Stimulated activated CD8-positive, alpha-beta memory T cell treated with anti-CD3 and anti-CD28 coated beads, Interleukin-4, amount 100 ng/mL, for 1 hour (primary cell): ENCODE results near the gene GMPR2.
"Not testable (repeated sequence)": the region's sequence is repeated elsewhere in the genome, so short reads cannot be mapped to it uniquely, and the experiment has no call there.

ENCODE experiments used
- DNase-seq, 2 donors: peaks; one replicate each; pipeline ENCODE4 v3.0.0-alpha.2; 2020; ENCODE audit warnings: low read depth in 2 of 2, low spot score in 1 of 2

GMPR2 gene

DNA sequence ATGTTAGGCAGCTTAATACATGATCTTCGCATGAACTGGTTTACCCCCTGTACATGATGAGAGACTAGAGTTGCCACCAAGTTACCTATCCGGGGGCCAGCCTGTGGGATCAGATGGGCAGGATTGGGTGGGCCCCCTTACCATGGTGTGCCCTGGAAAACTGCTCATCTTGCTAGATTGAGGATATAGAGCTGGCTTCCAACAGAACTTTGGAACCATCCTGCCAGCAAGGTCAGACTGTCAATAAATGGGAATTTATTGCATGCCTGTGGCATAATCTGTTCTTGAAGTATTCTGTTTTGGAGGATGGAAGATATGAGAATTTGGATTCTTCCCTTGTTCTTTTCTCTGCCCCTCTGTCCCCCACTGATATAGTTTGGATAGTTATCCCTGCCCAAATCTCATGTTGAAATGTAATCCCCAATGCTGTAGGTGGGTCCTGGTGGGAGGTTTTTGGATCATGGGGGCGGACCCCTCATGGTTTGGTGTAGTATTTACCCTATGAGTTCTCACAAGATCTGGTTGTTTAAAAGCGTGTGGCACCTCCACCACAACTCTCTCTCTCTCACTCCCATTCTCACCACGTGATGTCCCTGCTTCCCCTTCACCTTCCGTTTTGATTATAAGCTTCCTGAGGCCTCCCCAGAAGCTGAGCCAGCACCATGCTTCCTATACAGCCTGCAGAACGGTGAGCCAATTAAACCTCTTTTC lies 33.8 kb upstream of the GMPR2 start:
- DNase-seq: no peak

DNA sequence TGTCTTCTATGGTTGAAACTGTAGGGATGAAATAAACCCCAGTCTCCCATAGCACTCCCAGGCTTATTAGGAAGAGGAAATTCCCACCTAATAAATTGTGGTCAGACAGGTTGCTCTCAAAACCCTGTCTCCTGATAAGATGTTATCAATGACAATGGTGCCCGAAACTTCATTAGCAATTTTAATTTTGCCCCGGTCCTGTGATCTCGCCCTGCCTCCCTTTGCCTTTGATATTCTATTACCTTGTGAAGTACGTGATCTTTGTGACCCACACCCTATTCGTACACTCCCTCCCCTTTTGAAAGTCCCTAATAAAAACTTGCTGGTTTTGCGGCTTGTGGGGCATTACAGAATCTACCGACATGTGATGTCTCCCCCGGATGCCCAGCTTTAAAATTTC lies 30.2 kb upstream of the GMPR2 start:
- not testable (repeated sequence) for DNase-seq

DNA sequence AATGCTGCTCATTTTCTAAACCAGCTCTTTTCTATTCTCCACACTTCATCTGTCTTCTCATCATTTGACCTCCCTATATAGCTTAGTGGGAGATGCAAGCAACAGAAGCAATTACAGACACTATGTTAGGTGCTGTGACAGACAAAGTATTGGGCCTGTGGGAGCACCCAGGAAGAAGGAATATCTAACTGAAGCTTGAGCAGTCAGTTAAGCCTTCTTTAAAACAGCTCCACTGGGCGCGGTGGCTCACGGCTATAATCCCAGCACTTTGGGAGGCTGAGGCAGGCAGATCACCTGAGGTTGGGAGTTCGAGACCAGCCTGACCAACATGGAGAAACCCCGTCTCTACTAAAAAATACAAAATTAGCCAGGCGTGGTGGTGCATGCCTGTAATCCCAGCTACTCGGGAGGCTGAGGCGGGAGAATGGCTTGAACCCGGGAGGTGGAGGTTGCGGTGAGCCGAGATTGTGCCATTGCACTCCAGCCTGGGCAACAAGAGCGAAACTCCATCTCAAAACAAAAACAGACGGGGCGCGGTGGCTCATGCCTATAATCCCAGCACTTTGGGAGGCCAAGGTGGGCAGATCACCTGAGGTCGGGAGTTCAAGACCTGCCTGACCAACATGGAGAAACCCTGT lies 29.4 kb upstream of the GMPR2 start:
- DNase-seq: not testable (repeated sequence)

DNA sequence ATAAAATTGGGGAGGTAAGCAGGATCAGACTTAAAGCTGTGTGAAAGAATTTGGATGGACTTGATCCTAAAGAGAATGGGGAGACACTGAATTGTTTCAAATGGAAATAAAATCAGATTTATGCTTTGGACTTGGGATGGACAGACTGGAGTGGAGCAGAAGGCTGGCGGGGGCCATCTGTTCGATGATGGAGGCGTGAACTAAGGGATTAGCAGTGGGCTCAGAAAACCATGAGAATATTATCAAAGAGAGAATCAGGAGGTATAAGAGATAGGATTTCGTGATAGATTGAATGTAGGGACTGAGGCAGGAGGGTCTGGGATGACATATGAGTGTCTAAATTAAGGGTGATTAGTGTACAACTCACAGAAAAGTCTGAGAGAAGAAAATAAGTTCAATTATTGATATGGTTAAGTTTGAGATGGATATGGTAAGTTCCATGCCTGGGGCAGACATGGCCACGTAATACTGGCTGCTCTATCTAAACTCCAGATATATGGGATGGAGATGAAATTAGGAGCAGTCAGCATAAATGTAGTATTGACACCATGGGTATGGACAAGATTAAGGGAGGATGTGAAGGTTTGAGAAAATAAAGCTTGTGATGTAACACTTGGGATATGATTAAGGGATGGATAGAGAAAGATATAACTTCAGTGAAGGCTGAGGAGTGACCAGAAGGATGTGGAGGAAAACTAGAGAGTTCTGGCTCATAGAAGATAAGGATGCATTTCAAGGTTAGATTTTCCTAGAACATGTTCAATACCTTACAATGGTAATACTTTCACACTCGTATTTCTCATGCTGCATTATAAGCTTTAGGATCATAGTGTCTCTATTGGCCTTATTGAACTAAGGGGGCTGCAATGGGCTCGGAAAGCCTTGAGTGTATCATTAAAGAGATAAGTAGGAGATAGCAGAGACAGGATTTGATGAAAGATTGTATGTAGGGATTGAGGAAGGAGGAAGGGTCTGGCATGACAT lies 28.3 kb upstream of the GMPR2 start:
- DNase-seq: no peak

DNA sequence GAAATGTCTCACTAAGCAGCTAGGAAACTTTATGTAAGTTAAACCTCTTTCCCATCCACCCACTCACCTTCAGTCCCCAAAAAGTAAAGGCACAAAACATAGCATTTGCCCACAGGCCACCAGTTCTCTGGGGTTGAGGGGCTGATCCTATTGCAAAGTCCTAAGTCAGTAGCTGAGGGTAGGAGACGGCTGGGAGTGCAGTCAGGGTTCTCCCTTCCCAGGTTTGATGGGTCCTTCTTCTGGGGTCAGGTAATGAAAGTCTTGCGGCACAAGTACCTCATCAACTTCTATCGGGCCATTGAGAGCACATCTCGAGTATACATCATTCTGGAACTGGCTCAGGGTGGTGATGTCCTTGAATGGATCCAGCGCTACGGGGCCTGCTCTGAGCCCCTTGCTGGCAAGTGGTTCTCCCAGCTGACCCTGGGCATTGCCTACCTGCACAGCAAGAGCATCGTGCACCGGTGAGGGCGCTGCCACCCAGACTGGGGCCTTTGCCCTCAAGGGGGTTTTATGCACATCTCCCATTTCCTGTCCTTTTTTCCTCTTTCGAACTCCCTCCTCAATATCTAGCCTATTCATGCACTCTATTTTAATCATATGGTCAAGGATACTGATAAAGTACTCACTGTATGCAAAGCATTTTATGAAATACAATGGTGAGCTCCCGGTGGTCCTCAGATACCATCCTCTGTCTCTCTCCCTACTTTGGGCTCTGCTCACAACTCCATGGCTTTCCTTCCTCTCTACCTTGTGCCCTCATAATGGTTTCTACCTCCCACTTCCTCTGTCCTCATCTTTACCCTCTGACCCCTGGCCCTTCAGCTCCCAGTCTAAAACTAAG lies 26.2 kb upstream of the GMPR2 start:
- DNase-seq: no peak

DNA sequence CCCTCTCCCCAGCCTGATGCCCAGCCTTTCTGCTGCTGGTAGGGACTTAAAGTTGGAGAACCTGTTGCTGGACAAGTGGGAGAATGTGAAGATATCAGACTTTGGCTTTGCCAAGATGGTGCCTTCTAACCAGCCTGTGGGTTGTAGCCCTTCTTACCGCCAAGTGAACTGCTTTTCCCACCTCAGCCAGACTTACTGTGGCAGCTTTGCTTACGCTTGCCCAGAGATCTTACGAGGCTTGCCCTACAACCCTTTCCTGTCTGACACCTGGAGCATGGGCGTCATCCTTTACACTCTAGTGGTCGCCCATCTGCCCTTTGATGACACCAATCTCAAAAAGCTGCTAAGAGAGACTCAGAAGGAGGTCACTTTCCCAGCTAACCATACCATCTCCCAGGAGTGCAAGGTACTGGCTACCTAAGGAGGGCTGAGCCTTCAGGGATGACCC lies 25.6 kb upstream of the GMPR2 start:
- DNase-seq: no peak

DNA sequence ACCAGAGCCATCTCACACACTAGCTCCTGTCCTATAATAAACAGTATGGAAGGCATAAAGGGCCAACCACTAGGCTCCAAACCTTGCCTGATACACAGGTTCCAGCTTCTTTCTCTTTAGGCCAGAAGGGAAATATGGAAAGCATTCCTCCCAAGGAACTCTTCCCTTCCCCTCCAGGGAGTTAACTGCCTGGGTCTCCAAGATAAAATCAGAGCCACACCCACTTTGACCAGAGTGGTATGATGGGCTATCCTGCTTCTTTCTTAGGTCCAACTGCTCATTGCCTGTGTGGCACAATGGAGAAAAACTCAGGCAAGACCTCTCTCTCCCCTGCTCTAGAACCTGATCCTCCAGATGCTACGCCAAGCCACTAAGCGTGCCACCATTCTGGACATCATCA lies 25.1 kb upstream of the GMPR2 start:
- DNase-seq: no peak

DNA sequence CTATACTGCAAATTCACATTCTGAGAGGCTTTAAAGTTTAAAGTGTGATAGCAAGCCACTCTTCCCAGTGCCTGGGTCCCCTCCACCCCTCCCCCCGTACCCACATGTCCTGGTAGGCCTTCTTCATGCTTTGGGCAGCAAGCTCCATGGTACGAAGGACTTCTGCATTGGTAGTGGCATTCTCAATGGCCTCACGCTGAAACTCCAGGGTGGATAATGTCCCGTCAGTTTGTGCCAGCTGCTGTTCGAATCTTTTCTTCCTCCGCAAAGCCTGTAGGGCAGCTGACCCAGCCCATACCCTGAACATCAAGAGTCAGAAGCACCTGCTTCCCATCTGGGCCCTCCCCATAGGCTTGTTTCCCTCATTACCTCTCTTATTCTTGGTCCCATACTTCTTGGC lies 21.4 kb upstream of the GMPR2 start:
- no peak for DNase-seq

DNA sequence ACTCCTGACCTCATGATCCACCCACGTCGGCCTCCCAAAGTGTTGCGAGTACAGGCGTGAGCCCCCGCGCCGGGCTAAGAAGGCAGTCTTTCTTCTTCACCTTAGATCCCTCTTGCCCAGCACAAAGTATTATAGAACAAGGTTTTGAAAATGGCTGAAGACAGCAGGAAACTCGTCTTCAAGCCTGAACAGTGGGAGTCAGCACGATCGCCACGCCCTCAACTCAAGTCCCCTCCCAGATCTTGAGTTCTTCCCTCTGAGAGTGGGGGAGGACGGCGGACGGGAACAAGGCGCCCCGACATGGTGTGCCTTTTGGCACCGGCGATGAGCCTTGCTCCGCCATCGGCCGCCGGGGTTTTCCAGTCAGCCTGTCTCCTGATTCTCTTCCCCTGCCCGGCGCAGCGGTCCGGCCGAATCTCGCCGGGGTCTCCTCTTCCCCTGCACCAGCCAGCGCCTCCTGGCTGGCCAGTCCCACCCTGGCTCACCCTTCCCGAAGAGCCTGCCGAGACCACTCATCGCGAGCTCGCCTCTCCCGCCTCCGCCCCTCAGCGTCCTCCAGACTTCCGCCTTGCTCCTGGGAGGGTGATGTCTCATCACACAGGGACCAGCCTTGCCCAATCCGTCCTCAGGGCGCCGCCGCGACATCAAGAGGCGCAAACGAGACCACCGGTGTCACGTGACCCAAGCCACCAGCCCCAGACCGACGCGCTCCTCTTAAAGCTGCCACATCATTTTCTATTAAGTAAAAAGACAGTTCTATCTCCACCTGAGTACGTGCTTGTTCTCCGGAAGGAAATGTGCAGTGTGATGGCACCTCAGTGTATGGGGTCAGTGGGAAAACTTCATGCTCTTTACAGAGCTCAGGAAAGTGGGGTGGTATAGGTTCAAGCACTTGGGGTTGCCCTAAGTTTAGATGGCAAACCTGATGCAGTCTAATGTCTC lies 19.5 kb upstream of the GMPR2 start, which contains the start of gene CHMP4A:
CHMP4A (minus strand) TSS at position 565 of the 942 bp plus-strand sequence; CDS start at position 516, 49 bp downstream.
- peak; percentile 88 to 93 for DNase-seq

DNA sequence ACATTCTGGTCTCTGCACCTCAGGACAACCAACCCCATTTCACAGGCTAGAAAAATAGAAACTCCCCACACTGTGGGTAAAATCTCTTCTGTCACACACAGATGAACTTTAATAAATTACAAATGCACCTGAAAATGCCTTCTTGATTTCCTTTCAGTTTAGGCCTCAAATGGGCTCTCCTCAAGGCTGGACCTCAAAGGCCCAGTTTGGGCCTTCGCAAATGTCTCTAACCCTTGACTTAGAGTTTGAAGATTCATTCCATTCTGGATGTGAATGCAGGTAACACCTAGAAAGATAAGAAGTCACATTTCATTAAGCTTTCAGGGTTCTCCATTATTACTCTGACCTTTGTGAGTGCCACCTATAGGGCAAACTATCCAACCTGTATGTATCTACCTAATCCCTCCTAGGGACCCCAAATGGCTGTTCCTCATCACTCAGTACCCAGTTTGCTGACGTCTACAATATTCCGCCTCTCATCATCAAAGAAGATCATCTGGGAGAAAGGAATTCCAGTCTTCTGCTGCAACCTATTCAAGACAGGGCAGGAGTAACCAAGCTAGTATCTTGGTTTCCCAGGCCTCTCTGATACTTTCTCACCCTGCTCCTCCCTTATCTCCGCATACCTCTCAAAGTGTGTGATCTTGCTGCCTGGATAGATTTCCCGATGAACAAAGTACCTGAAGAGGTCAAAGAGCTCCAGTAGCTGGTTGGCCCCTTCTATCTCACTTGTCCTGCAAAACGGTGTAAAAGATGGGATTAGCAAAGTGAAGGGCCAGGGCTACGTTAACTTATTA lies 18.7 kb upstream of the GMPR2 start:
- DNase-seq: no peak

DNA sequence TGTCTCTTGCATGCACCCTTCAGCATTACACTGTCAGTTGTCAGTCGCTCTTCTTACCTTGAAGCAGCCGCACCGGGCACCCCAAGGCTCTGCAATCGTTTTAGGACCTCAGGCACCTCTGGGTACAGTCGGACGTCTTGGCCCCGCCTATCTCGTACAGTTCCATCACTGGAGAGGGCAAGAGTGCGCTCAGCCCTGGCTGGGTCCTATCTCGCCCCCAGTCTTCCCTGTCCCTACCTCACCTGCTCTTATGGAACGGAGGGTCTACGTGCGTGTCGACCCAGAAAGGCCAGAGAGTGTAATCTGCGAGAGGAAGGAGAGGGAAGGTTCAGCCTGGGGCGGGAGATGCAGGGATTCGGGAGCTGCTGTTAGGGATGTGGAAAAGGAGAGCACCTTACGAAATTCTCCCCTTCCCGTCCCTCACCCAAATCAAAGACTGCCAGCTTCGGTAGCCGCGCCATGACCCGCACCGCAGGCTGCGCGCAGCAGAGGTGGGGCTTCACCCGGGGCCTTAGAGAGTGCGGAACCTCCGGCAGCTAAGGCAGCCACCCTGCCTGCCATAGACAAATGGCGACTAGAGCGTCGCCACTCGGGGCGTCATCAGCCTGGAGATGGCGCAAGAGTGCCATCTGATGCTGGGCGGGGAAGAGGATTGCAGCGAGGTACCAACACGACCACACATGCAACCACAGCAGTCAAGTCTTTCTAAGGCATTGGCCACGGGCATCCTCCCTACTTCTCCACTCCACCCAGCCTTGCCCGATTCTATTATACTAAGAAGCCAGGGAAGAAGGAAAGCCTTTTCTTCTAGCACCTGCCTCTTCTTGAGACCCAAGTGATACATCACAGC lies 17.0 kb upstream of the GMPR2 start, which contains the start of gene MDP1:
MDP1 (minus strand) TSS at position 572 of the 850 bp plus-strand sequence; CDS start at position 461, 111 bp downstream.
- DNase-seq: peak; percentile 52 to 72

DNA sequence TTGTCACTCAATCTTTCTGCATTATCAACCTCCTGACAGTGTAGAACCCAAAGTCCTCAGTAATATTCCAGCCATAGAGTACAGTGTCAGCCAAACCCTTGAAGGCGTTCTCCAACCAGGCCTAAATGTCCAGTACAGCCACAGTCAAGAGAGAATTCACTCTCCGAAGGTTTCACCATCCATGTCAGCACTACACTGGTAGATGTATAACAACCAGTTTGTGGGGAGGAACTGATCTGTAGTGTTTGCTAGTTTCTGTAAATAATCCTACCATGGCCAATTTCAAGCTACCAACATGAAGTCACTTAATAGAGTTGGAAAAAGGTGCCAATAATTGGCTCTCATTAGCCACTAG lies 16.4 kb upstream of the GMPR2 start:
- no peak for DNase-seq

DNA sequence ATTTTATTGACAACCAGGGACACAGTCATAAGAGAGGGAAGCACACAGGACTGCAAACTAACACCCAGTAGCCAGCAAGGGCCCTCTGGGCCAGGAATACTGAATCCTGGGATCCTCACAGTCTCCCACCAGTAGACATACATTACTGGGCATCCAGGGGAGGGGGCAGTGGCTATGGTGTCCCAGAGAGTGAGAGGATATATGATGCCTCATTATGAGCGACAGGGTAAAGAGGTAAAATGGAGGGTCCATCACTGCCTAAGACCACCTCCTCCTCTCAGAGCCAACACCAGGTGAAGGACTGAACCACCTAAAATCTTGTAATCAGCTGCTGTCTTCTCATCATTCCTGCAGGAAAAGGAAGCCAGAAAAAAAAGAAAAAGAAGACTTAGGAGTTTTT lies 15.9 kb upstream of the GMPR2 start:
- not testable (repeated sequence) for DNase-seq

DNA sequence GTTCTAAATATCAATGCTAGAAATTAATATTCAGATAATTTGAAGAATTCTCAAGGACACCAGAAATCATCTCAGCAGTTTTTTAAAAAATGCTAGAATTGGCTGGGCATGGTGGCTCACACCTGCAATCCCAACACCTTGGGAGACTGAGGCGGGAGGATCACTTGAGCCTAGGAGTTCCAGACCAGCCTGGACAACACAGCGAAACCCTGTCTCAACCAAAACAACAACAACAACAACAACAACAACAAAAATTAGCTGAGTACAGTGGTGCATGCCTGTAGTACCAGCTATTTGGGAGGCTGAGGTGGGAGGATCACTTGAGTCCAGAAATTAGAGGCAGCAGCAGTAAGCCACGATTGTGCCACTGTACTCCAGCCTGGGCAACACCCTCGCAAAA lies 13.6 kb upstream of the GMPR2 start:
- no peak for DNase-seq

DNA sequence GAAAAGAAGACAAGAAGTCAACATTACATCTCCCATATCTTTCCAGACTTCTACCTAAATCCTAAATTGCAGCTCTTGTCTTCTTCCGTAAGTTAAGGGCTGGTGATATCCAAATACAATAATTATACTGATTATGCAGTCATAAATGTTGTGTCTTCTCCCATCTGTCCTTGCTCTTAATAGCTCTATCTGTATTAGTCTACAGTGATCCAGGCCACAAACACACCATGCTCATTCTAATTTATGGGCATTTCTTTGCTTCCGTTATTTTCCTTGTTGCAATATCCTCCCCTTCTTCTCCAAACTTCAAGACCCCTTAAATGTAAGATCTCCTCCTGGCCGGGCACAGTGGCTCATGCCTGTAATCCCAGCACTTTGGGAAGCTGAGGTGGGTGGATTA lies 13.2 kb upstream of the GMPR2 start:
- DNase-seq: no peak

DNA sequence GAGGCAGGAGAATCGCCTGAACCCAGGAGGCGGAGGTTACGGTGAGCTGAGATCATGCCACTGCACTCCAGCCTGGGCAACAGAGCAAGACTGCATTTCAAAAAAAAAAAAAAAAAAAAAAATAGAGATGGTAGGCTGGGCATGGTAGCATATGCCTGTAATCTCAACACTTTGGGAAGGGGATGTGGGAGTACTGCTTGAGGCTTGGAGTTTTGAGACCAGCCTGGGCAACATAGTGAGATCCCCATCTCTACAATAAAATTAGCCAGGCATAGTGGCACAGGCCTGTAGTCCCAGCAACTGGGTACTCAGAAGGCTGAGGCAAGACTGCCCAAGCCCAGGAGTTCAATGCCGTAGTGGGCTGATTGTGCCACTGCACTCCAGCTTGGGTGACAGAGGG lies 9.7 kb upstream of the GMPR2 start:
- DNase-seq: not testable (repeated sequence)

DNA sequence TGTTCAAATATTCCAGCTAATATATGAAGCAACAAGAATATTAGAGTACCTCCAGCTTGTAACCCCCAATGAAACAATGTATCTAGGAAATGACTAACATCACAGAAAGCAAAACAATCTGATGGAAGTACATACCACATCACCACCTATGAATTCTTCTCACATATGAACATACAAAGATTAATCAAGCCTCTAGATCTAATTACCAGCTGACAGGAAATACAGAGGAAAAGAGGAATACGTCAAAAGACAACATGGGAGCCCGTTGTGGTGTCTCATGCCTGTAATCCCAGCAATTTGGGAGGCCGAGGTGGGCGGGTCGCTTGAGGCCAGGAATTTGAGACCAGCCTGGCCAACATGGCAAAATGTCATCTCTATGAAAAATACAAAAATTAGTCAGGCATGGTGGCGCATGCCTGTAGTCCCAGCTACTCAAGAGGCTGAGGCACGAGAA lies 8.1 kb upstream of the GMPR2 start:
- DNase-seq: no peak

DNA sequence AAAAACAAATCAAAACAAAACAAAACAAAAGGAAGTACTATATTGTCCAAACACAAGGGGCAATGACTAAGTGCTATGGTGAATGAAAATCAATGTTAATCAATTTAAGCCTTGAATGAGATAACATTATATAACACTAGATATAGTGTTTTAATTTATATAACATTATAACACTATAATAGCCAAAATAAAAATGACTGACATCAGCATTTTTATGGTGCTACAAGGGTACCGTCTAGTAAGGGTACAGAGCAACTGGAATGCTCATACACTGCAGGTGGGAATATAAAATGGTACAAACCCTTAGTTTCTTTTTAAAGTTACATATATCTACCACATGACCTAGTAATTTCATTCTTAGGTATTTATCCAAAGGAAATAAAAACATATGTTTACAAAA lies 6.3 kb upstream of the GMPR2 start:
- no peak for DNase-seq
